Gastrocnemius medialis (tissue), 4 donors: ENCODE measurements around the gene TMEM129. TPM values are rescaled to one million over a fixed set of nuclear protein-coding genes. Genes with fewer than 3 reads are reported as not detected.

Experiments used
- ATAC-seq, 2 donors: fragments of 150-250 bp; one replicate each; pipeline ENCODE4 v1.9.1; 2016
- DNase-seq, 2 donors: peaks; one replicate each; pipeline ENCODE4 v3.0.0-alpha.2; 2019
- H3K27ac ChIP-seq, 4 donors: fragments of 200-600 bp; sonication (generic); 1 replicate in 1 of 4; 2 replicates in 3 of 4; pipeline ENCODE4 v1.5.1; 2016 to 2018; ENCODE audit warnings: mild to moderate bottlenecking in 2 of 4, moderate library complexity in 1 of 4
- H3K27me3 ChIP-seq, 3 donors: fragments of 200-600 bp; sonication (generic) in 2 of 3; 1 replicate in 1 of 3; 2 replicates in 2 of 3; pipeline versions ENCODE4 v1.5.1 to v1.6.0; 2016 to 2019; ENCODE audit warnings: mild to moderate bottlenecking in 1 of 3, moderate library complexity in 1 of 3
- H3K36me3 ChIP-seq, 2 donors: fragments of 200-600 bp; sonication (generic) in 1 of 2; one replicate each; pipeline ENCODE4 v1.5.1; 2017 to 2018
- H3K4me1 ChIP-seq, 2 donors: fragments of 200-600 bp; sonication (generic) in 1 of 2; one replicate each; pipeline ENCODE4 v1.5.1; 2016 to 2017; ENCODE audit warnings: mild to moderate bottlenecking in 2 of 2
- H3K4me3 ChIP-seq, 4 donors: fragments of 200-600 bp; sonication (generic) in 3 of 4; 1 replicate in 1 of 4; 2 replicates in 3 of 4; pipeline ENCODE4 v1.5.1; 2016 to 2019; ENCODE audit warnings: mild to moderate bottlenecking in 2 of 4
- H3K9me3 ChIP-seq, 3 donors: fragments of 200-600 bp; sonication (generic) in 2 of 3; 1 replicate in 1 of 3; 2 replicates in 2 of 3; pipeline ENCODE4 v1.5.1; 2016 to 2019
- POLR2A ChIP-seq, 2 donors: fragments of 450-650 bp; IDR thresholded peaks; one replicate each; pipeline ENCODE4 v1.6.1; 2017; ENCODE audit warnings: antibody characterized with exemption in 2 of 2, mild to moderate bottlenecking in 2 of 2, moderate library complexity in 2 of 2
- in situ Hi-C, 4 donors: fragments of 200-750 bp; cut with MboI; loops; one replicate each; pipeline versions ENCODE4 v1.15.0 to v1.8.0; 2017; ENCODE audit warnings: low sequenced_read_pairs in 4 of 4
- intact Hi-C: fragments of 100-400 bp; cut with DNase I; formaldehyde crosslinking; loops from one replicate; pipeline ENCODE4 v1.15.1; 2023; ENCODE audit warnings: low total_unique reads
- total RNA-seq, 4 donors: library from RNA; depleted of rRNA; stranded (reverse); fragments of >200 nt; gene quantifications; one replicate each; pipeline versions ENCODE4 v1.1.0 to v1.2.3, GENCODE V29; 2016
- TF ChIP-seq, protein P1 (sequence below), 5 experiments: fragments of 450-650 bp in 3 of 5; fragments of 200-600 bp in 2 of 5; sonication (generic) in 2 of 5; IDR thresholded peaks in 4 of 5; conservative IDR thresholded peaks in 1 of 5; 1 replicate in 4 of 5; 2 replicates in 1 of 5; pipeline ENCODE4 v1.5.1; 2016 to 2019; ENCODE audit warnings: antibody characterized with exemption in 5 of 5, mild to moderate bottlenecking in 3 of 5, moderate library complexity in 3 of 5

The TMEM129 gene
- total RNA-seq, 4 donors from 2014 or later = 30.3 to 78.0 (median 44.2) TPM

DNA sequence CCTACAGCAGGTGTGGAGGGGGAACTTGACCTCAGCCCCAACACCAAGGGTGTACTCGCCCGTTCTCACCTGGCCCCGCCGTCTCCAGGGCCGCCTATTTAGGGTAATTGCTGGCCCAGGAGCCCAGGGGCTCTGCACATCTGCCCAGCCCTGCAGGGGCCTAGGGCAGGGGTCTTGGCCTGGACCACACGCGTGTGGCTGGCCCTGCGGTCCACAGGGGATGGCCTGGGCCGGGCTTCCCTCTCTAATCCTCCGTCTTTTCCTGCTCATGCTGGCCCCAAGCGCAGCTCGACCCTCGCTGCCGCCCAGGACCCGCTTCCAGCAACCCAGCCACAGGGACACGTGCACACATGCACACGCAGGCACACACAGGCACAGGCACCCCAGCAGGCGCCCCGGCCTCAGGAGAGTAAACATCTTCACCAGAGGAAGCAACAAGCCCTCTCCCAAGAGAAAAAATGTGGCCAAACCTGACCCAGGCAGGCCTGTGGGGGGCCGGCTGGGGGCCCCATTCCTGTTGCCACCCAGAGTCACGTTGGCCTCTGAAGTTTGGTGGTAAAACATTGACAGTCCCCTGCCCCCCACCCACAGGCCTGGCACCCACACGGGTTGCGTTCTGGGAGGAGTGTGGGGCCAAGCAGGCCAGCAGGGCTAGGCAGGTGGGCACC, 47.4 kb upstream of the TMEM129 start:
- no peaks in the 10 kb centered on the region for H3K9me3 ChIP-seq
- DNase-seq (no peak), ATAC-seq (no peak)
- intact Hi-C loops = no loop called here
- no peaks in the 10 kb centered on the region for H3K36me3 ChIP-seq
- H3K27me3 ChIP-seq = peaks cover 2 to 18% (median 9%) of the 10 kb centered on the region in 3 donors
- in situ Hi-C loops = no loop called here
- no peak overlapping the region for H3K4me3 ChIP-seq
- H3K4me1 ChIP-seq = peaks cover 0 to 3% of the 10 kb centered on the region in 2 donors
- no peak for TF ChIP-seq POLR2A (IDR thresholded peaks at IDR 0.05)
- TF ChIP-seq, protein P1, sequence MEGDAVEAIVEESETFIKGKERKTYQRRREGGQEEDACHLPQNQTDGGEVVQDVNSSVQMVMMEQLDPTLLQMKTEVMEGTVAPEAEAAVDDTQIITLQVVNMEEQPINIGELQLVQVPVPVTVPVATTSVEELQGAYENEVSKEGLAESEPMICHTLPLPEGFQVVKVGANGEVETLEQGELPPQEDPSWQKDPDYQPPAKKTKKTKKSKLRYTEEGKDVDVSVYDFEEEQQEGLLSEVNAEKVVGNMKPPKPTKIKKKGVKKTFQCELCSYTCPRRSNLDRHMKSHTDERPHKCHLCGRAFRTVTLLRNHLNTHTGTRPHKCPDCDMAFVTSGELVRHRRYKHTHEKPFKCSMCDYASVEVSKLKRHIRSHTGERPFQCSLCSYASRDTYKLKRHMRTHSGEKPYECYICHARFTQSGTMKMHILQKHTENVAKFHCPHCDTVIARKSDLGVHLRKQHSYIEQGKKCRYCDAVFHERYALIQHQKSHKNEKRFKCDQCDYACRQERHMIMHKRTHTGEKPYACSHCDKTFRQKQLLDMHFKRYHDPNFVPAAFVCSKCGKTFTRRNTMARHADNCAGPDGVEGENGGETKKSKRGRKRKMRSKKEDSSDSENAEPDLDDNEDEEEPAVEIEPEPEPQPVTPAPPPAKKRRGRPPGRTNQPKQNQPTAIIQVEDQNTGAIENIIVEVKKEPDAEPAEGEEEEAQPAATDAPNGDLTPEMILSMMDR (IDR thresholded peaks at IDR 0.05 in 4 of 5, conservative IDR thresholded peaks at IDR 0.05 in 1 of 5) = no peak
- no peak overlapping the region for H3K27ac ChIP-seq

DNA sequence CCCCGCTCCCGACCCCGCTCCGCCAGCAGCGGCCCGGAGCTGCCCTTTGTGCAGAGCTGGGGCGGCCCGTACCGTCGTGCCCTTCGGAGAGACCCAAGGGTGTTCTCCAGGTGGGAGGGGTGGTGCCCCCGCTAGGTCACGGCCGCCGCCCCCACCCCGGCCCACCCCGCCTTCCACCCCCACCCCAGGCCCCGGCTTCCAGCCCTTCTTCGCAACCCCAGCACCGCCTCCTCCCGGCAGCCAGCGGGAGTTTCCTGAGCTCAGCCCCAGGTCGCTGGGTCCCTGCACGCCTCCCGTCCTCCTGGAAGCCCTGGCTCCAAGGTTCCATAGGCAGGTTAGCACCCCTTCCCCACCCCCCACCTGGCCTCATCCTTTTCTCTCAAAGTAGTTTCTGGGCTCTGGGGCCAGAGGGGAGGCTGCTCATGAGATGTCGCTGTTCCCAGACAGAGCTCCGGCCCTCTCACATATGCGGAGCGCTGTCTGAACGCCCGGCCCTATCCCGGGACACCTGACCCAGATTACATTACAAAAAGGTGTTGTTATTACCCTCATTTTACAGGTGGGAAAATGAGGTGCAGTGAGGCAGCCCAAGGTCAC, 46.7 kb upstream of the TMEM129 start:
- no peak for DNase-seq
- ATAC-seq = no peak
- Histone ChIP-seq H3K27ac (no peak overlapping the region), H3K9me3 (no peaks in the 10 kb centered on the region), H3K36me3 (no peaks in the 10 kb centered on the region), H3K27me3 (peaks cover 2 to 18% (median 9%) of the 10 kb centered on the region in 3 donors), H3K4me1 (peaks cover 0 to 7% of the 10 kb centered on the region in 2 donors), H3K4me3 (peak overlapping the region in 1 of 4 donors; percentile 24)
- in situ Hi-C loops (no loop called here), intact Hi-C loops (no loop called here)
- TF ChIP-seq, protein P1 (IDR thresholded peaks at IDR 0.05 in 4 of 5, conservative IDR thresholded peaks at IDR 0.05 in 1 of 5) = no peak
- TF ChIP-seq POLR2A (IDR thresholded peaks at IDR 0.05) = no peak

DNA sequence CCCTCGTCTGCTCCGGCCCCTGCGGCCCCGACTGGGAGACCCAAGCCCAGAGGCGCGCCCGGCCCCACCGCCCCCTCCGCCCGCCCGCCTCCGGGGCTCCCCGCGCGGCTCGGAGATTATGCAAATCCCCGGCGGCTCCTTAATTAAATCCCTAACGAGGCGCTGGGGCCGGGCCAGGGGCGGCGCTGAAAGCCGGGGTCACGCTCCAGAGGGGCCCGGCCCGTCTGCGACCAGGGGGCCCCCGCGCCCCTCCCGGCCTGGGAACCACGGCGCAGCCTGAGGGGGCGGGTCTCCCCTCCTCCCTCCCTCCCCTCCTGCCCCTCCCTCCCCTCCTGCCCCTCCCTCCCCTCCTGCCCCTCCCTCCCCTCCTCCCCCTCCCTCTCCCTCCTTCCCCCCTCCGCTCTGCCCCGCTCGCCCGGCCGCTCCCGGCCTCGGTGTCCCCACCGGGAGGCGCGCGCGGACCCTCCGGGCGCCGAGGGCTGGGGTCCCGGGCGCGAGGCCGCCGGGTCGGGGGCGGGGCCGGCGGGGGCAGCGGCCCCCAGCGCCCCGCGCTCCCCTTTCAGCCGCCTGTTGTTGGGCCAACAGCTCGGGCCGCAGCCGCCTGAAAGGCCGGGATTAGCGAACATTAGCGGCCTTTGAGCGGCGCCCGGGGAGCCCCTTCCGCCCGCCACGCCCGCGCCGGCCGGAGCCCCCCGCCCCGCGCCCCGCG, 46.1 kb upstream of the TMEM129 start:
- no peak for TF ChIP-seq POLR2A (IDR thresholded peaks at IDR 0.05)
- TF ChIP-seq, protein P1 (IDR thresholded peaks at IDR 0.05 in 4 of 5, conservative IDR thresholded peaks at IDR 0.05 in 1 of 5) = no peak
- H3K27ac ChIP-seq = no peak overlapping the region
- H3K4me3 ChIP-seq = peak overlapping the region; percentile 13 to 42 (median 26)
- peaks cover 0 to 7% of the 10 kb centered on the region in 2 donors for H3K4me1 ChIP-seq
- H3K9me3 ChIP-seq = no peaks in the 10 kb centered on the region
- ATAC-seq (no peak), DNase-seq (no peak)
- no peaks in the 10 kb centered on the region for H3K36me3 ChIP-seq
- peaks cover 2 to 18% (median 13%) of the 10 kb centered on the region in 3 donors for H3K27me3 ChIP-seq
- in situ Hi-C loops = no loop called here
- intact Hi-C loops = no loop called here

DNA sequence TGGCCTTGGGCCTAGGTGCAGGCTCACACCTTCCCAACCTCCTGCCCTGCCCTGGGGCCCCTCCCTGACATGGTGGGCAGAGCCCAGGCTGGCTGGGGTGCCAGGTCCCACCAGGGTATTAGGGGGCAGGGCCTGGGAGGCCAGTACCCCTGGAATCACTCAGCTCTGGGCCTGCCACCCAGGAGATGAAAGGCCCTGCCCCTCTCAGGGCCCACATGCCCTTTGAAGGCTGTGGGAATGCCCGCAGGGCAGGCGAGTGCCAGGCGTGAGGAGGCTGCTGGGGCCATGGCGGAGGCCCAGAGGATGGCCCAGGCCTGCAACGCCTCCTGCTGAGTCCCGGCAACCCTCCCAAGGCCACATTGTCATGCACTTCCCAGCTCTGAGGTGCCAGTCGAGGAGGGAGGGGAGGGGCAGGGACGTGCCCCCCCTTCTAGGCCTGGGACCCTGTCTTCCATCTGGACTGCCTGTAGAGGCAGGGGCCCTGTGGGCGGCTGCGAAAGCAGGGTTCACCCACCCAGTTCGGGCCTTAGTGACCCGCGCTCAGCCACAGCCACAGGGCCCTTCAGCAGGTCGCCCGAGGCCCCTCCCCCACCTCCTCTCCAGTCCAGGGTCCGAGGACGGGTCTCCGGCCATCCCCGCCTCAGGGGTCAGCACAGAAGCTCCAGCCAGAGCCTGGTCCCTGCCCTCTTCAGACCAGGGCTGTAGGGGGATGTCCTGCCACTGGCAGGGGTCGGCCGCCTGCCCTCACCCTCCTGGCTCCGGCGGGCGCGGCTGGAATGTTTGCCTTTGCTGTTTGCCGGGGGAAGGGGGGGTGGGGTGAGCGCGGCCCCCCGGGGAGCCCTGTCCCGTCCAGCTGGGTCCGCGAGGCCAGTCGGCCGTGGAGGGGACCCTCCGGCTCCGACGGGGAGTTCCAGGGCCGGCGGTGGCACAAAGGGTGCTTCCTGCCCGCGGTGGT, 45.3 kb upstream of the TMEM129 start:
- Histone ChIP-seq H3K9me3 (no peaks in the 10 kb centered on the region), H3K4me3 (peak overlapping the region; percentile 13 to 42 (median 26)), H3K27me3 (peaks cover 2 to 18% (median 16%) of the 10 kb centered on the region in 3 donors), H3K27ac (no peak overlapping the region), H3K36me3 (no peaks in the 10 kb centered on the region), H3K4me1 (peaks cover 0 to 7% of the 10 kb centered on the region in 2 donors)
- no peak for ATAC-seq
- DNase-seq = no peak
- intact Hi-C loops = no loop called here
- in situ Hi-C loops = no loop called here
- no peak for TF ChIP-seq POLR2A (IDR thresholded peaks at IDR 0.05)
- TF ChIP-seq, protein P1 (IDR thresholded peaks at IDR 0.05 in 4 of 5, conservative IDR thresholded peaks at IDR 0.05 in 1 of 5) = no peak
